Fibroblast of upper back skin (primary cell): ENCODE data around the gene RIPK4.
"Not testable (repeated sequence)": the region's sequence is repeated elsewhere in the genome, so short reads cannot be mapped to it uniquely, and the experiment has no call there.

ENCODE experiments used
- DNase-seq: peaks from one replicate; pipeline ENCODE4 v3.0.0-alpha.2; 2013

The RIPK4 gene

GRCh38 chr21:41712730-41713129 lies 54.1 kb downstream of the RIPK4 start:
- no peak for DNase-seq

- DNase-seq, result no peak
These were observed 54.7 kb downstream of the RIPK4 start for GRCh38 chr21:41712201-41712600.

- DNase-seq, result no peak
These were observed 55.3 kb downstream of the RIPK4 start for GRCh38 chr21:41711416-41712007.

- DNase-seq, result no peak
These were observed 56.1 kb downstream of the RIPK4 start for GRCh38 chr21:41710823-41711160.

- no peak for DNase-seq
These were observed 56.7 kb downstream of the RIPK4 start for GRCh38 chr21:41709965-41710822.

- DNase-seq, result no peak
These were observed 57.7 kb downstream of the RIPK4 start for GRCh38 chr21:41709166-41709565.

- no peak for DNase-seq
These were observed 58.9 kb downstream of the RIPK4 start for GRCh38 chr21:41707960-41708330.

GRCh38 chr21:41707231-41707959 lies 59.5 kb downstream of the RIPK4 start:
- DNase-seq, result no peak

- DNase-seq, result no peak
These were observed 60.2 kb downstream of the RIPK4 start for GRCh38 chr21:41706678-41707077.

- DNase-seq, result no peak
These were observed 60.6 kb downstream of the RIPK4 start for GRCh38 chr21:41706263-41706639.

GRCh38 chr21:41705546-41706262 lies 61.1 kb downstream of the RIPK4 start:
- no peak for DNase-seq

GRCh38 chr21:41703857-41704501 lies 62.9 kb downstream of the RIPK4 start:
- no peak for DNase-seq

GRCh38 chr21:41701749-41702148 lies 65.1 kb downstream of the RIPK4 start:
- no peak for DNase-seq

GRCh38 chr21:41699311-41699710 lies 67.5 kb downstream of the RIPK4 start:
- DNase-seq, result no peak

GRCh38 chr21:41698071-41698470 lies 68.8 kb downstream of the RIPK4 start:
- no peak for DNase-seq

- DNase-seq, result no peak
These were observed 71.3 kb downstream of the RIPK4 start for GRCh38 chr21:41695513-41695912.

- DNase-seq, result not testable (repeated sequence)
These were observed 72.8 kb downstream of the RIPK4 start for GRCh38 chr21:41694042-41694441.

GRCh38 chr21:41692185-41692565 lies 74.7 kb downstream of the RIPK4 start:
- DNase-seq, result no peak

- DNase-seq, result no peak
These were observed 75.4 kb downstream of the RIPK4 start for GRCh38 chr21:41691205-41692184.
